Measurements from ENCODE around the gene OSGEPL1.
"Not testable (repeated sequence)": the region's sequence is repeated elsewhere in the genome, so short reads cannot be mapped to it uniquely, and the experiment has no call there.

Gene OSGEPL1

GRCh38 chr2:189729430-189729829, 33.2 kb downstream of the OSGEPL1 start:
- no peak for DNase-seq

- DNase-seq: no peak
Observed at GRCh38 chr2:189726849-189727248, 35.7 kb downstream of the OSGEPL1 start.

- no peak for DNase-seq
Observed at GRCh38 chr2:189726271-189726670, 36.3 kb downstream of the OSGEPL1 start.

- no peak for DNase-seq
Observed at GRCh38 chr2:189723192-189723591, 39.4 kb downstream of the OSGEPL1 start.

GRCh38 chr2:189719571-189719970, 43.0 kb downstream of the OSGEPL1 start:
- DNase-seq: no peak

- DNase-seq: not testable (repeated sequence)
Observed at GRCh38 chr2:189717593-189717992, 45.0 kb downstream of the OSGEPL1 start.

GRCh38 chr2:189709501-189710221, 52.9 kb downstream of the OSGEPL1 start:
- no peak for DNase-seq

- no peak for DNase-seq
Observed at GRCh38 chr2:189702071-189702470, 60.5 kb downstream of the OSGEPL1 start.

GRCh38 chr2:189700681-189701080, 61.9 kb downstream of the OSGEPL1 start:
- no peak for DNase-seq

- DNase-seq: peak; percentile 35
Observed at GRCh38 chr2:189698020-189698887, 64.3 kb downstream of the OSGEPL1 start.
